Panc1 (cell line): Measurements from ENCODE around the gene MAP2K6.

Experiments used
- CTCF ChIP-seq: fragments of 450-650 bp; IDR thresholded peaks from 2 replicates; pipeline ENCODE4 v1.5.1; 2017; ENCODE audit warnings: mild to moderate bottlenecking
- POLR2AphosphoS5 ChIP-seq: IDR thresholded peaks from 2 replicates; pipeline ENCODE4 v1.6.1; 2012; ENCODE audit warnings: mild to moderate bottlenecking, low read depth, low read length, moderate library complexity
- REST ChIP-seq, 2 experiments: IDR thresholded peaks; 2 replicates each; pipeline ENCODE4 v1.6.1; 2011 to 2012; ENCODE audit warnings: low read depth in 2 of 2, control low read depth in 1 of 2, low read length in 1 of 2, mild to moderate bottlenecking in 1 of 2, moderate library complexity in 1 of 2; ENCODE audit not compliant: insufficient read depth in 1 of 2
- TCF7L2 ChIP-seq: IDR thresholded peaks from 2 replicates; pipeline ENCODE4 v1.6.1; 2011; ENCODE audit warnings: mild to moderate bottlenecking, low read depth, low read length, inconsistent platforms

DNA sequence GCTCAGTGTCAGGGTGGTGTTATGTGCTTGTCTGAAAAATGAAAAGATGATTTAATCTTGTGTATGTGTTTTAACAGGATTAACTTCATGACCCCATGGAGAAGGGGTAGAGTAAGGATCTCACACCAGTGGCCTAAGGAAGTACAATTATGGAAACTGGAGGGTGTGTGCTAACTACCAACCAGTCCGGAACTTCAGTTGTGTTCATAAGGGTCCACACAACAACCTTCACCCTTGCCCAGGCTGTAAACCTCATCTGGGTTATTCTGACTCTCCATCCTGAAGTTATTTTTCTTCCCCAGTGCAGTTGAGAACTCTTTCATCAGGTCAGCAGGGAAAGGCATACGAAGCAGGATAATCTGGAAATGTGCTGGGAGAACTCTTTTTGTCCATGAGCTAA, 158.9 kb downstream of the MAP2K6 start:
- TF ChIP-seq CTCF (no peak), POLR2AphosphoS5 (no peak), REST (IDR thresholded peaks at IDR 0.05; ENCODE audit: insufficient read depth in 1 of 2, low read depth in 2 of 2, low read length in 1 of 2) (no peak), TCF7L2 (no peak)
